MCF 10A (cell line): ENCODE results near the gene CSPG4. TPM values are rescaled to one million over a fixed set of nuclear protein-coding genes. Genes with fewer than 3 reads are reported as not detected.
A peak's percentile ranks its signal among the peaks of the same experiment; 100 is the strongest.
"Not testable (repeated sequence)": the region's sequence is repeated elsewhere in the genome, so short reads cannot be mapped to it uniquely, and the experiment has no call there.

Experiments used
- Bru-seq: library from RNA; stranded (reverse); fragments of 400-500 nt; gene quantifications from one replicate; lab custom pipeline; 2021; lab: Mats Ljungman, UMichigan
- BruChase-seq, 2 experiments: library from RNA; stranded (reverse); fragments of 400-500 nt; gene quantifications; one replicate each; lab custom pipeline; 2021; lab: Mats Ljungman, UMichigan
- BruUV-seq: library from RNA; stranded (reverse); fragments of 400-500 nt; replicated peaks from 2 replicates; lab custom pipeline; 2021; lab: Mats Ljungman, UMichigan
- CTCF ChIA-PET: fragments of 300-600 bp; sonication (Branson Sonifier 250); formaldehyde crosslinking; extraction: SDS; loops from one replicate; lab custom pipeline; 2021; ENCODE audit warnings: antibody characterized with exemption, inconsistent platforms; lab: Yijun Ruan, JAX
- POLR2A ChIA-PET: fragments of 300-600, 350-650 bp; sonication (Branson Sonifier 250); formaldehyde crosslinking; extraction: SDS; loops from one replicate; lab custom pipeline; 2020; ENCODE audit warnings: antibody characterized with exemption, inconsistent platforms; lab: Yijun Ruan, JAX
- DNase-seq: peaks from one replicate; pipeline ENCODE4 v3.0.0-alpha.2; 2018; ENCODE audit not compliant: unreplicated experiment
- H3K27ac Mint-ChIP-seq: one replicate; pipeline ENCODE4 v1.8.0; 2022; ENCODE audit warnings: mild to moderate bottlenecking, low read depth, mixed read lengths; ENCODE audit not compliant: unreplicated experiment
- H3K27me3 Mint-ChIP-seq: one replicate; pipeline ENCODE4 v1.8.0; 2022; ENCODE audit warnings: mixed read lengths; ENCODE audit not compliant: insufficient read depth, unreplicated experiment
- H3K36me3 Mint-ChIP-seq: one replicate; pipeline ENCODE4 v1.8.0; 2022; ENCODE audit warnings: mild to moderate bottlenecking, moderate library complexity, mixed read lengths; ENCODE audit not compliant: insufficient read depth, unreplicated experiment
- H3K4me1 Mint-ChIP-seq: one replicate; pipeline ENCODE4 v1.8.0; 2022; ENCODE audit warnings: mixed read lengths; ENCODE audit not compliant: insufficient read depth, unreplicated experiment
- H3K4me3 Mint-ChIP-seq: one replicate; pipeline ENCODE4 v1.8.0; 2022; ENCODE audit warnings: mild to moderate bottlenecking, moderate library complexity, mixed read lengths; ENCODE audit not compliant: unreplicated experiment
- H3K9me3 Mint-ChIP-seq: one replicate; pipeline ENCODE4 v1.8.0; 2022; ENCODE audit warnings: mixed read lengths; ENCODE audit not compliant: unreplicated experiment
- intact Hi-C: fragments of 100-400 bp; cut with micrococcal nuclease; formaldehyde crosslinking; loops from 2 replicates; pipeline ENCODE4 v1.14.1; 2022
- long read RNA-seq: library from polyadenylated mRNA; stranded (forward); transcript quantifications from one replicate; pipeline ENCODE4 v2.0.0, GENCODE V29; 2022
- total RNA-seq: library from RNA; stranded (reverse); gene quantifications from 2 replicates; pipeline ENCODE4 v1.2.3, GENCODE V29; 2022
- TF ChIP-seq, protein P1 (sequence below): fragments of 200-600 bp; IDR thresholded peaks from one replicate; pipeline ENCODE4 v1.8.0; 2022; ENCODE audit warnings: antibody characterized with exemption, mild to moderate bottlenecking; ENCODE audit not compliant: unreplicated experiment

Gene CSPG4, protein sequence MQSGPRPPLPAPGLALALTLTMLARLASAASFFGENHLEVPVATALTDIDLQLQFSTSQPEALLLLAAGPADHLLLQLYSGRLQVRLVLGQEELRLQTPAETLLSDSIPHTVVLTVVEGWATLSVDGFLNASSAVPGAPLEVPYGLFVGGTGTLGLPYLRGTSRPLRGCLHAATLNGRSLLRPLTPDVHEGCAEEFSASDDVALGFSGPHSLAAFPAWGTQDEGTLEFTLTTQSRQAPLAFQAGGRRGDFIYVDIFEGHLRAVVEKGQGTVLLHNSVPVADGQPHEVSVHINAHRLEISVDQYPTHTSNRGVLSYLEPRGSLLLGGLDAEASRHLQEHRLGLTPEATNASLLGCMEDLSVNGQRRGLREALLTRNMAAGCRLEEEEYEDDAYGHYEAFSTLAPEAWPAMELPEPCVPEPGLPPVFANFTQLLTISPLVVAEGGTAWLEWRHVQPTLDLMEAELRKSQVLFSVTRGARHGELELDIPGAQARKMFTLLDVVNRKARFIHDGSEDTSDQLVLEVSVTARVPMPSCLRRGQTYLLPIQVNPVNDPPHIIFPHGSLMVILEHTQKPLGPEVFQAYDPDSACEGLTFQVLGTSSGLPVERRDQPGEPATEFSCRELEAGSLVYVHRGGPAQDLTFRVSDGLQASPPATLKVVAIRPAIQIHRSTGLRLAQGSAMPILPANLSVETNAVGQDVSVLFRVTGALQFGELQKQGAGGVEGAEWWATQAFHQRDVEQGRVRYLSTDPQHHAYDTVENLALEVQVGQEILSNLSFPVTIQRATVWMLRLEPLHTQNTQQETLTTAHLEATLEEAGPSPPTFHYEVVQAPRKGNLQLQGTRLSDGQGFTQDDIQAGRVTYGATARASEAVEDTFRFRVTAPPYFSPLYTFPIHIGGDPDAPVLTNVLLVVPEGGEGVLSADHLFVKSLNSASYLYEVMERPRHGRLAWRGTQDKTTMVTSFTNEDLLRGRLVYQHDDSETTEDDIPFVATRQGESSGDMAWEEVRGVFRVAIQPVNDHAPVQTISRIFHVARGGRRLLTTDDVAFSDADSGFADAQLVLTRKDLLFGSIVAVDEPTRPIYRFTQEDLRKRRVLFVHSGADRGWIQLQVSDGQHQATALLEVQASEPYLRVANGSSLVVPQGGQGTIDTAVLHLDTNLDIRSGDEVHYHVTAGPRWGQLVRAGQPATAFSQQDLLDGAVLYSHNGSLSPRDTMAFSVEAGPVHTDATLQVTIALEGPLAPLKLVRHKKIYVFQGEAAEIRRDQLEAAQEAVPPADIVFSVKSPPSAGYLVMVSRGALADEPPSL (N-terminal part only)
- 0.05 and 0.21 TPM in 2 replicates for total RNA-seq
- percentile 10 among the genes with signal in this experiment for Bru-seq, nascent RNA
- percentile 7 among the genes with signal in this experiment for BruChase-seq, experiment 1, labeled RNA remaining after a 6-hour chase
- BruChase-seq, experiment 2, labeled RNA remaining after a 2-hour chase = percentile 7 among the genes with signal in this experiment
- long read RNA-seq = 0 reads

DNA sequence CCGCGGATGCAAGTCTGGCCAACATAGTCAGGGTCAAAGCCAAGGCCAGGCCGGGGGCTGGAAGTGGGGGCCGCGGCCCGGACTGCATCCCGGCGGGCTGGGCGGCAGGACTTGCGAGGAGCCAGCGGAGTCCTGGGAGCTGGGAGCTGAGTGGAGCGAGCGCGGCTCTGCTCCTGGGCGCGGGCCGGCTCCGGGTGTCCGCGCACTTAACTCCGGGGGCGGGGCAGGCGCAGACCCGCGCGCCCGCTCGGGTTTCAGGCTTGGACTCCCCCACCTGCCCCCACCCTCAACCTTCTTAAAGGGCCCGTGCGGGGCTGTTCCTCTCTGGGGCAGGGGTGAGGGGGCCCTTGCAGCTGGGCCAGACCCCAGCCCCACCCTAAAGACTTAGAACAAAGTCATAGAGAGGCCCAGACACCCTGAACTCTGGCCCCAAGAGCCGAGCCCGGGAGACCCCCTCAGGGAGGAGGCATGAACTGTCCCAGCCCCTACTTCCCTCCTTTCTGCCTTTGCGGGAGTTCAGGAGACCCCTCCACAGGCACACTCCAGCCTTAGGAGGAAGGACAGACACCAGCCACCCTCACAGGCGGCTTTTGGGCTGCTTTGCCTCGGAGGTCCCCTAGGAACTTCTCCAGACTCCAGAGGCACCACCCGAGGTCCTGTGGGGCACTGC lies at the start of gene CSPG4:
Gene CSPG4, minus strand, starts transcription at position 181 of the 670 bp plus-strand sequence. Its CDS starts 93 bp downstream, at position 88.
- CTCF ChIA-PET = interaction anchor here (0.8 to 3.2 kb wide), 2 partner anchors 21 to 27 kb away, joined by 4 to 11 read pairs; no protein-coding TSS in a partner anchor
- no TSS peak for BruUV-seq
- intact Hi-C loops = no loop called here
- TF ChIP-seq, protein P1, sequence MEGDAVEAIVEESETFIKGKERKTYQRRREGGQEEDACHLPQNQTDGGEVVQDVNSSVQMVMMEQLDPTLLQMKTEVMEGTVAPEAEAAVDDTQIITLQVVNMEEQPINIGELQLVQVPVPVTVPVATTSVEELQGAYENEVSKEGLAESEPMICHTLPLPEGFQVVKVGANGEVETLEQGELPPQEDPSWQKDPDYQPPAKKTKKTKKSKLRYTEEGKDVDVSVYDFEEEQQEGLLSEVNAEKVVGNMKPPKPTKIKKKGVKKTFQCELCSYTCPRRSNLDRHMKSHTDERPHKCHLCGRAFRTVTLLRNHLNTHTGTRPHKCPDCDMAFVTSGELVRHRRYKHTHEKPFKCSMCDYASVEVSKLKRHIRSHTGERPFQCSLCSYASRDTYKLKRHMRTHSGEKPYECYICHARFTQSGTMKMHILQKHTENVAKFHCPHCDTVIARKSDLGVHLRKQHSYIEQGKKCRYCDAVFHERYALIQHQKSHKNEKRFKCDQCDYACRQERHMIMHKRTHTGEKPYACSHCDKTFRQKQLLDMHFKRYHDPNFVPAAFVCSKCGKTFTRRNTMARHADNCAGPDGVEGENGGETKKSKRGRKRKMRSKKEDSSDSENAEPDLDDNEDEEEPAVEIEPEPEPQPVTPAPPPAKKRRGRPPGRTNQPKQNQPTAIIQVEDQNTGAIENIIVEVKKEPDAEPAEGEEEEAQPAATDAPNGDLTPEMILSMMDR = no peak
- Mint-ChIP-seq H3K36me3 (no peaks in the 10 kb centered on the region), H3K4me1 (peaks cover 6% of the 10 kb centered on the region), H3K9me3 (no peaks in the 10 kb centered on the region), H3K4me3 (no peak within 1 kb of the TSS), H3K27me3 (no peaks in the 10 kb centered on the region), H3K27ac (no peak within 1 kb of the TSS)
- POLR2A ChIA-PET = interaction anchor here (0.7 to 1.1 kb wide), 2 partner anchors 49 to 115 kb away, joined by 3 read pairs; no protein-coding TSS in a partner anchor
- DNase-seq = no peak

DNA sequence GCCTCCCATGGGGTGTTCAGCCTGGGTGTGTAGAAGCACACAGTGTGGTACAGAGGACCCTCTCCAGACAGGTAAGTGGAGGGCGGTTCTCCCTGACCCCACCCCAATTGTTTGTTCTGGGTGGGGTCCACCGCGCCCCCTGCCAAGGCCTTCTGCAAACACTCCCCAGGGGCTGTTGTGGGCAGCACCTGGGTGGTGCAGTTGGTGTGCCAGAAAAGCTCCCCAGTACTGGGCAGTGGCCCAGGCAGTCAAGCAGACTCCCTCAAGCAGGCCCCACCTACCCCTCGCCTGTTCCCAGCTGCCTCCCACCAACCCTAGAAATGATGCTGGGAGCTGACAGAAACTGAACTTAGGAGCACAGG lies 49.7 kb upstream of the CSPG4 start:
- POLR2A ChIA-PET = not testable (repeated sequence)

DNA sequence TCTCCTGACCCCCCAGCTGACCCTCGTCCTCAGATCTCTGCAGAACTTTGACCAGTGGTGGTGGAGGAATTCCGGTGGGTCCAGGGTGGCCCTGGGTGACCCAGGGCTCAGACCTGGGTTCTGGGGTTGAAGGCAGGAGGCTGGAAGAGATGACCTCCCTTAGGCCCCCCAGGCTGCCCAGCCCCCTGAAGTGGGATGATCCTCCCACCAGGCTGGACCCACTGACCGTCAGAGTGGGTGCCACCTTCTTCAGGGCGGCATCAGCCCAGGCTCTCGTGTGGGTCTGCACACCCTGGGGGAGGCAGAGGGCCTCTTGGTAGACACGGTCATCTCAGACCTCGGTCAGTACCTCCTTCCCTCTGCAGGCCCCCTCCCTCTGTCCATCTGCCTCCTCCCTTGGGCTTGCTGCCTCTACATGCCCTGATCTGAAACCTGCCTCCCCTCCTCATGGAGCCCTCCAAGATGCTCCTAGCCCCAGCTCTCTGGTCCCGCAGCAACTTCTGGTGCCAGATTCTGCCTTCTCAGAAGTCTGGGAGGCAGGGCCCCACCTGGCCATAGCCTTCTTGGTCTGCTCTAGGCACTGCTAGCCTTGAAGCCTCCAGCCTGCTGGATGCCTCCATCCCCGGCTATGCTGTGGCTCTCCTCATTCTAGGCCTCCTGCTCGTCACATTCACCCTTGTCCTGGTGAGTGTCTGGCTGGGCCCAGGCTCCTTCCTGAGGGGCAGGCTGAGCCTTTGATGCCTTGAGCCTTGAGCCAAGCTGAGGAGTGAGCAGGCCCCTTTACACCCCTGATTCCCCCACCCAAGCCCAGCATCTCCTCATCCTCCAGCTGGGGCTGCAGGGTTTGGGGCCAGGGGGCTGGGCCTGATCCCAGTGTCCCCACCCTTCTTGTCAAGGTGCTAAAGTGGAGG lies 49.1 kb upstream of the CSPG4 start:
- DNase-seq = no peak
- POLR2A ChIA-PET = no interaction called here
- TF ChIP-seq, protein P1 = no peak
- Mint-ChIP-seq H3K27me3 (no peaks in the 10 kb centered on the region), H3K36me3 (no peaks in the 10 kb centered on the region), H3K27ac (no peak overlapping the region), H3K4me1 (peaks cover 13% of the 10 kb centered on the region), H3K4me3 (no peak overlapping the region), H3K9me3 (no peaks in the 10 kb centered on the region)
- CTCF ChIA-PET = interaction anchor here (1.0 kb wide), 1 partner anchor 40 kb away, joined by 3 read pairs; no protein-coding TSS in a partner anchor
- intact Hi-C loops = no loop called here
- BruUV-seq = no TSS peak

More for the DNA sequence above, 49.7 kb upstream of the CSPG4 start:
- H3K36me3 Mint-ChIP-seq, DNase-seq, H3K27ac Mint-ChIP-seq, CTCF ChIA-PET, intact Hi-C loops, H3K9me3 Mint-ChIP-seq, BruUV-seq, H3K27me3 Mint-ChIP-seq, H3K4me3 Mint-ChIP-seq: not testable (repeated sequence)
- peaks cover 13% of the 10 kb centered on the region for H3K4me1 Mint-ChIP-seq
